ENCODE data around the gene CCR5. TPM values are rescaled to one million over a fixed set of nuclear protein-coding genes. Genes with fewer than 3 reads are reported as not detected.
"Not testable (repeated sequence)": the region's sequence is repeated elsewhere in the genome, so short reads cannot be mapped to it uniquely, and the experiment has no call there.

The CCR5 gene
- total RNA-seq, 4 donors from 2014 or later, result 1.1 to 3.7 (median 1.4) TPM; not detected in 1

- DNase-seq, result no peak
- no peaks in the 10 kb centered on the region for H3K27me3 ChIP-seq
- peaks cover 0 to 21% (median 13%) of the 10 kb centered on the region in 4 donors for H3K4me1 ChIP-seq
- 100% methylated on average over 1 to 2 of the region's 2 CpGs for WGBS, 2 donors (ENCODE audit: low coverage in 1 of 2)
- no peak for TF ChIP-seq CTCF (IDR thresholded peaks at IDR 0.05)
- TF ChIP-seq POLR2AphosphoS5 (IDR thresholded peaks at IDR 0.05), result no peak
- no peak for TF ChIP-seq EP300 (IDR thresholded peaks at IDR 0.05; ENCODE audit: low read depth)
- TF ChIP-seq POLR2A (IDR thresholded peaks at IDR 0.05), result no peak
- intact Hi-C loops (cut with DNase I; ENCODE audit: low total_unique reads) (no loop called here), in situ Hi-C loops (cut with MboI; ENCODE audit: low pct_ligation_motif_present in 1 of 4, low pct_unique_long_range_greater_than_20kb in 1 of 4, low sequenced_read_pairs in 3 of 4) (no loop called here)
- no peak overlapping the region for H3K27ac ChIP-seq
- no peaks in the 10 kb centered on the region for H3K36me3 ChIP-seq
- no peaks in the 10 kb centered on the region for H3K9me3 ChIP-seq
- H3K4me3 ChIP-seq, result no peak overlapping the region
These were observed 30.8 kb downstream of the CCR5 start for GRCh38 chr3:46401579-46401978.

GRCh38 chr3:46402902-46403301 lies 32.2 kb downstream of the CCR5 start:
- H3K27me3 ChIP-seq; H3K4me3 ChIP-seq; in situ Hi-C loops (cut with MboI; ENCODE audit: low pct_ligation_motif_present in 1 of 4, low pct_unique_long_range_greater_than_20kb in 1 of 4, low sequenced_read_pairs in 3 of 4); H3K36me3 ChIP-seq; DNase-seq; intact Hi-C loops (cut with DNase I; ENCODE audit: low total_unique reads); H3K9me3 ChIP-seq; H3K27ac ChIP-seq: not testable (repeated sequence)
- peaks cover 0 to 34% (median 19%) of the 10 kb centered on the region in 4 donors for H3K4me1 ChIP-seq
- 95% methylated on average over 4 of the region's 4 CpGs for WGBS, 2 donors (ENCODE audit: low coverage in 1 of 2)

- peak; percentile 73 for DNase-seq
- Histone ChIP-seq H3K27ac (peak overlapping the region; percentile 82 to 95 (median 88)), H3K36me3 (no peaks in the 10 kb centered on the region), H3K27me3 (no peaks in the 10 kb centered on the region), H3K9me3 (no peaks in the 10 kb centered on the region), H3K4me3 (peak overlapping the region in 1 of 4 donors; percentile 51), H3K4me1 (peaks cover 0 to 46% (median 20%) of the 10 kb centered on the region in 4 donors)
- 27 to 33% methylated on average over 7 to 11 of the region's 11 CpGs for WGBS, 2 donors (ENCODE audit: low coverage in 1 of 2)
- TF ChIP-seq CTCF (IDR thresholded peaks at IDR 0.05), result no peak
- TF ChIP-seq EP300 (IDR thresholded peaks at IDR 0.05; ENCODE audit: low read depth), result no peak
- TF ChIP-seq POLR2AphosphoS5 (IDR thresholded peaks at IDR 0.05), result peak; percentile 50 to 80 (median 52)
- peak; percentile 38 for TF ChIP-seq POLR2A (IDR thresholded peaks at IDR 0.05)
- in situ Hi-C loops (cut with MboI; ENCODE audit: low pct_ligation_motif_present in 1 of 4, low pct_unique_long_range_greater_than_20kb in 1 of 4, low sequenced_read_pairs in 3 of 4), result no loop called here
- intact Hi-C loops (cut with DNase I; ENCODE audit: low total_unique reads), result no loop called here
These were observed 34.7 kb downstream of the CCR5 start for GRCh38 chr3:46405301-46406019.

GRCh38 chr3:46406443-46406787 lies 35.7 kb downstream of the CCR5 start:
- Histone ChIP-seq H3K9me3 (no peaks in the 10 kb centered on the region), H3K27ac (peak overlapping the region; percentile 82 to 95 (median 88)), H3K27me3 (no peaks in the 10 kb centered on the region), H3K4me3 (peak overlapping the region in 1 of 4 donors; percentile 51), H3K36me3 (no peaks in the 10 kb centered on the region), H3K4me1 (peaks cover 0 to 46% (median 20%) of the 10 kb centered on the region in 4 donors)
- intact Hi-C loops (cut with DNase I; ENCODE audit: low total_unique reads), result no loop called here
- TF ChIP-seq POLR2AphosphoS5 (IDR thresholded peaks at IDR 0.05), result no peak
- no peak for TF ChIP-seq POLR2A (IDR thresholded peaks at IDR 0.05)
- no peak for TF ChIP-seq EP300 (IDR thresholded peaks at IDR 0.05; ENCODE audit: low read depth)
- no peak for TF ChIP-seq CTCF (IDR thresholded peaks at IDR 0.05)
- WGBS, 2 donors (ENCODE audit: low coverage in 1 of 2), result 70 to 82% methylated on average over 4 of the region's 4 CpGs
- DNase-seq, result no peak
- in situ Hi-C loops (cut with MboI; ENCODE audit: low pct_ligation_motif_present in 1 of 4, low pct_unique_long_range_greater_than_20kb in 1 of 4, low sequenced_read_pairs in 3 of 4), result no loop called here

Measured in transverse colon (tissue), 4 donors.